Muscle layer of duodenum (tissue), 2 donors: Measurements from ENCODE around the gene OGFOD1.

ENCODE experiments used
- H3K27ac ChIP-seq: one replicate; pipeline ENCODE4 v1.7.0; 2013; ENCODE audit warnings: mild to moderate bottlenecking, low read length
- H3K27me3 ChIP-seq: one replicate; pipeline ENCODE4 v1.7.0; 2013; ENCODE audit warnings: low read depth, mild to moderate bottlenecking, control low read depth, low read length
- H3K36me3 ChIP-seq, 2 donors: one replicate each; pipeline ENCODE4 v1.7.0; 2013; ENCODE audit warnings: low read length in 2 of 2, control low read depth in 1 of 2, mild to moderate bottlenecking in 1 of 2; ENCODE audit not compliant: insufficient read depth in 2 of 2, control insufficient read depth in 1 of 2
- H3K4me1 ChIP-seq, 2 donors: one replicate each; pipeline ENCODE4 v1.7.0; 2013; ENCODE audit warnings: low read length in 2 of 2, mild to moderate bottlenecking in 2 of 2, control low read depth in 1 of 2, moderate library complexity in 1 of 2; ENCODE audit not compliant: insufficient read depth in 2 of 2, control insufficient read depth in 1 of 2
- H3K4me3 ChIP-seq, 2 donors: one replicate each; pipeline ENCODE4 v1.7.0; 2013; ENCODE audit warnings: low read length in 2 of 2, low read depth in 1 of 2, mild to moderate bottlenecking in 1 of 2
- H3K9me3 ChIP-seq, 2 donors: one replicate each; pipeline ENCODE4 v1.7.0; 2013; ENCODE audit warnings: low read length in 2 of 2, control low read depth in 1 of 2, mild to moderate bottlenecking in 1 of 2; ENCODE audit not compliant: control insufficient read depth in 1 of 2
- donor health status: healthy.

Gene OGFOD1

GRCh38 chr16:56463153-56463552, 11.8 kb downstream of the OGFOD1 start:
- Histone ChIP-seq H3K4me1 (no peaks in the 10 kb centered on the region), H3K9me3 (no peaks in the 10 kb centered on the region), H3K36me3 (peaks cover 56 to 69% of the 10 kb centered on the region in 2 donors), H3K27me3 (no peaks in the 10 kb centered on the region), H3K4me3 (no peak overlapping the region), H3K27ac (no peak overlapping the region)

GRCh38 chr16:56466344-56466743, 15.0 kb downstream of the OGFOD1 start:
- Histone ChIP-seq H3K9me3 (no peaks in the 10 kb centered on the region), H3K27ac (no peak overlapping the region), H3K27me3 (no peaks in the 10 kb centered on the region), H3K4me3 (no peak overlapping the region), H3K4me1 (no peaks in the 10 kb centered on the region), H3K36me3 (peaks cover 70 to 82% of the 10 kb centered on the region in 2 donors)

GRCh38 chr16:56468800-56469199, 17.4 kb downstream of the OGFOD1 start:
- H3K36me3 ChIP-seq = peaks cover 70 to 93% of the 10 kb centered on the region in 2 donors
- no peak overlapping the region for H3K27ac ChIP-seq
- no peak overlapping the region for H3K4me3 ChIP-seq
- H3K4me1 ChIP-seq = no peaks in the 10 kb centered on the region
- no peaks in the 10 kb centered on the region for H3K9me3 ChIP-seq
- H3K27me3 ChIP-seq = no peaks in the 10 kb centered on the region

GRCh38 chr16:56469748-56470147, 18.4 kb downstream of the OGFOD1 start:
- no peak overlapping the region for H3K4me3 ChIP-seq
- H3K27me3 ChIP-seq = no peaks in the 10 kb centered on the region
- no peaks in the 10 kb centered on the region for H3K4me1 ChIP-seq
- peaks cover 65 to 90% of the 10 kb centered on the region in 2 donors for H3K36me3 ChIP-seq
- no peak overlapping the region for H3K27ac ChIP-seq
- no peaks in the 10 kb centered on the region for H3K9me3 ChIP-seq

- Histone ChIP-seq H3K9me3 (no peaks in the 10 kb centered on the region), H3K27me3 (no peaks in the 10 kb centered on the region), H3K4me3 (no peak overlapping the region), H3K27ac (no peak overlapping the region), H3K4me1 (no peaks in the 10 kb centered on the region), H3K36me3 (peaks cover 70 to 93% of the 10 kb centered on the region in 2 donors)
Measured at GRCh38 chr16:56470232-56470631, 18.9 kb downstream of the OGFOD1 start.

- H3K4me3 ChIP-seq = no peak overlapping the region
- H3K27ac ChIP-seq = no peak overlapping the region
Measured at GRCh38 chr16:56470666-56471065, 19.3 kb downstream of the OGFOD1 start.

GRCh38 chr16:56475201-56475600, 23.8 kb downstream of the OGFOD1 start:
- Histone ChIP-seq H3K4me1 (no peaks in the 10 kb centered on the region), H3K36me3 (peaks cover 47 to 87% of the 10 kb centered on the region in 2 donors), H3K9me3 (no peaks in the 10 kb centered on the region), H3K4me3 (no peak overlapping the region), H3K27me3 (no peaks in the 10 kb centered on the region), H3K27ac (no peak overlapping the region)

More at GRCh38 chr16:56470666-56471065, 19.3 kb downstream of the OGFOD1 start:
- Histone ChIP-seq H3K9me3 (no peaks in the 10 kb centered on the region), H3K27me3 (no peaks in the 10 kb centered on the region), H3K36me3 (peaks cover 70 to 94% of the 10 kb centered on the region in 2 donors), H3K4me1 (no peaks in the 10 kb centered on the region)

- H3K36me3 ChIP-seq = peaks cover 40 to 80% of the 10 kb centered on the region in 2 donors
- no peak overlapping the region for H3K27ac ChIP-seq
- no peaks in the 10 kb centered on the region for H3K4me1 ChIP-seq
- no peak overlapping the region for H3K4me3 ChIP-seq
- H3K27me3 ChIP-seq = no peaks in the 10 kb centered on the region
- H3K9me3 ChIP-seq = no peaks in the 10 kb centered on the region
Measured at GRCh38 chr16:56477096-56477878, 25.9 kb downstream of the OGFOD1 start.

GRCh38 chr16:56478281-56479049, 27.1 kb downstream of the OGFOD1 start:
- Histone ChIP-seq H3K27ac (no peak overlapping the region), H3K36me3 (peaks cover 44 to 79% of the 10 kb centered on the region in 2 donors), H3K4me1 (no peaks in the 10 kb centered on the region), H3K4me3 (no peak overlapping the region), H3K9me3 (no peaks in the 10 kb centered on the region), H3K27me3 (no peaks in the 10 kb centered on the region)

- H3K27ac ChIP-seq = no peak overlapping the region
Measured at GRCh38 chr16:56479469-56479868, 28.1 kb downstream of the OGFOD1 start.

GRCh38 chr16:56480776-56481467, 29.6 kb downstream of the OGFOD1 start:
- Histone ChIP-seq H3K4me3 (no peak overlapping the region), H3K4me1 (no peaks in the 10 kb centered on the region), H3K9me3 (no peaks in the 10 kb centered on the region), H3K27me3 (no peaks in the 10 kb centered on the region), H3K27ac (no peak overlapping the region), H3K36me3 (peaks cover 28 to 74% of the 10 kb centered on the region in 2 donors)

More at GRCh38 chr16:56479469-56479868, 28.1 kb downstream of the OGFOD1 start:
- Histone ChIP-seq H3K4me1 (no peaks in the 10 kb centered on the region), H3K36me3 (peaks cover 43 to 76% of the 10 kb centered on the region in 2 donors), H3K27me3 (no peaks in the 10 kb centered on the region), H3K9me3 (no peaks in the 10 kb centered on the region), H3K4me3 (no peak overlapping the region)
